Activated B cell treated with CpG ODN at 0.5 μM for 24 hours (primary cell): ENCODE results near the gene SMOC2. TPM values are rescaled to one million over a fixed set of nuclear protein-coding genes. Genes with fewer than 3 reads are reported as not detected.

ENCODE experiments used
- ATAC-seq: fragments of 200-7000 bp; cut with Tn5 transposase; one replicate; pipeline ENCODE4 v1.10.0; 2021; ENCODE audit warnings: low read depth, mild to moderate bottlenecking, moderate library complexity
- CTCF ChIA-PET: fragments of 350-600 bp; sonication (Branson Sonifier 250); formaldehyde crosslinking; loops from one replicate; lab custom pipeline; 2021; ENCODE audit warnings: antibody characterized with exemption; lab: Charles Lee
- POLR2A ChIA-PET: fragments of 350-600 bp; sonication (Branson Sonifier 250); formaldehyde crosslinking; loops from one replicate; lab custom pipeline; 2021; ENCODE audit warnings: antibody characterized with exemption; lab: Charles Lee
- DNase-seq: peaks from one replicate; pipeline ENCODE4 v3.0.0; 2022
- H3K27ac Mint-ChIP-seq: one replicate; pipeline ENCODE4 v1.8.0; 2020; ENCODE audit warnings: mixed read lengths
- H3K27me3 Mint-ChIP-seq: one replicate; pipeline ENCODE4 v1.8.0; 2021; ENCODE audit warnings: mixed read lengths
- H3K36me3 Mint-ChIP-seq: one replicate; pipeline ENCODE4 v1.8.0; 2021; ENCODE audit warnings: low read depth, mixed read lengths
- H3K4me1 Mint-ChIP-seq: one replicate; pipeline ENCODE4 v1.8.0; 2021; ENCODE audit warnings: mixed read lengths
- H3K4me3 Mint-ChIP-seq: one replicate; pipeline ENCODE4 v1.8.0; 2020; ENCODE audit warnings: mild to moderate bottlenecking, mixed read lengths
- H3K9me3 Mint-ChIP-seq: one replicate; pipeline ENCODE4 v1.8.0; 2020; ENCODE audit warnings: mixed read lengths
- CTCF ChIP-seq: fragments of 200-600 bp; IDR thresholded peaks from one replicate; pipeline ENCODE4 v1.8.0; 2022; ENCODE audit warnings: antibody characterized with exemption, mild to moderate bottlenecking
- intact Hi-C: fragments of 100-400 bp; cut with micrococcal nuclease; formaldehyde crosslinking; loops from one replicate; pipeline ENCODE4 v1.15.1; 2024
- total RNA-seq: library from RNA; stranded (reverse); gene quantifications from 2 replicates; pipeline ENCODE4 v1.2.3, GENCODE V29; 2022

SMOC2 gene
- total RNA-seq, 1 donor from 2014 or later = not detected

- TF ChIP-seq CTCF = no peak
- H3K4me1 Mint-ChIP-seq = peaks cover 8% of the 10 kb centered on the region
- peaks cover 27% of the 10 kb centered on the region for H3K27me3 Mint-ChIP-seq
- CTCF ChIA-PET = no interaction called here
- peak; percentile 49 for ATAC-seq
- no peaks in the 10 kb centered on the region for H3K9me3 Mint-ChIP-seq
- POLR2A ChIA-PET = no interaction called here
- peak overlapping the region; percentile 70 for H3K27ac Mint-ChIP-seq
- intact Hi-C loops = no loop called here
- no peak overlapping the region for H3K4me3 Mint-ChIP-seq
- DNase-seq = no peak
- no peaks in the 10 kb centered on the region for H3K36me3 Mint-ChIP-seq
These were observed 6.3 kb downstream of the SMOC2 start for GRCh38 chr6:168447282-168447681.

- H3K9me3 Mint-ChIP-seq = no peaks in the 10 kb centered on the region
- no peak for TF ChIP-seq CTCF
- DNase-seq (no peak), ATAC-seq (no peak)
- no peak overlapping the region for H3K4me3 Mint-ChIP-seq
- H3K36me3 Mint-ChIP-seq = no peaks in the 10 kb centered on the region
- intact Hi-C loops = no loop called here
- CTCF ChIA-PET = no interaction called here
- no peak overlapping the region for H3K27ac Mint-ChIP-seq
- POLR2A ChIA-PET = no interaction called here
- peaks cover 8% of the 10 kb centered on the region for H3K4me1 Mint-ChIP-seq
- H3K27me3 Mint-ChIP-seq = peaks cover 24% of the 10 kb centered on the region
These were observed 6.7 kb downstream of the SMOC2 start for GRCh38 chr6:168447700-168448099.

GRCh38 chr6:168448243-168448855 lies 7.4 kb downstream of the SMOC2 start:
- Mint-ChIP-seq H3K36me3 (no peaks in the 10 kb centered on the region), H3K27ac (no peak overlapping the region), H3K27me3 (peaks cover 19% of the 10 kb centered on the region), H3K9me3 (no peaks in the 10 kb centered on the region), H3K4me1 (peaks cover 8% of the 10 kb centered on the region), H3K4me3 (no peak overlapping the region)
- DNase-seq (no peak), ATAC-seq (no peak)
- ChIA-PET CTCF (no interaction called here), POLR2A (no interaction called here)
- intact Hi-C loops = no loop called here
- TF ChIP-seq CTCF = no peak

GRCh38 chr6:168450917-168451316 lies 9.9 kb downstream of the SMOC2 start:
- H3K4me1 Mint-ChIP-seq = peaks cover 8% of the 10 kb centered on the region
- H3K27me3 Mint-ChIP-seq = peaks cover 2% of the 10 kb centered on the region
- no peak for DNase-seq
- ChIA-PET POLR2A (no interaction called here), CTCF (no interaction called here)
- intact Hi-C loops = no loop called here
- ATAC-seq = no peak
- H3K9me3 Mint-ChIP-seq = no peaks in the 10 kb centered on the region
- no peak overlapping the region for H3K4me3 Mint-ChIP-seq
- no peaks in the 10 kb centered on the region for H3K36me3 Mint-ChIP-seq
- no peak overlapping the region for H3K27ac Mint-ChIP-seq
- TF ChIP-seq CTCF = no peak

GRCh38 chr6:168451805-168452517 lies 11.0 kb downstream of the SMOC2 start:
- ATAC-seq (no peak), DNase-seq (no peak)
- Mint-ChIP-seq H3K4me3 (no peak overlapping the region), H3K4me1 (peaks cover 8% of the 10 kb centered on the region), H3K27me3 (no peaks in the 10 kb centered on the region), H3K9me3 (no peaks in the 10 kb centered on the region), H3K36me3 (no peaks in the 10 kb centered on the region), H3K27ac (no peak overlapping the region)
- no peak for TF ChIP-seq CTCF
- intact Hi-C loops = no loop called here
- CTCF ChIA-PET = no interaction called here
- POLR2A ChIA-PET = no interaction called here
